ENCODE results near the gene NINL. TPM values are rescaled to one million over a fixed set of nuclear protein-coding genes. Genes with fewer than 3 reads are reported as not detected.

The NINL gene
- total RNA-seq, 2 experiments from 2014 or later: 2.5 to 2.8 TPM

GRCh38 chr20:25544734-25545133, 40.6 kb downstream of the NINL start:
- Mint-ChIP-seq H3K36me3 (ENCODE audit: low read depth) (no peaks in the 10 kb centered on the region), H3K27me3 (no peaks in the 10 kb centered on the region), H3K27ac (no peak overlapping the region), H3K9me3 (no peaks in the 10 kb centered on the region), H3K4me1 (no peaks in the 10 kb centered on the region), H3K4me3 (no peak overlapping the region)
- DNase-seq: no peak
- CTCF ChIA-PET: no interaction called here
- POLR2A ChIA-PET: no interaction called here

- POLR2A ChIA-PET: no interaction called here
- CTCF ChIA-PET: no interaction called here
- no peaks in the 10 kb centered on the region for H3K36me3 Mint-ChIP-seq (ENCODE audit: low read depth)
- no peak for DNase-seq
- no peaks in the 10 kb centered on the region for H3K4me1 Mint-ChIP-seq
- no peaks in the 10 kb centered on the region for H3K9me3 Mint-ChIP-seq
- H3K27me3 Mint-ChIP-seq: no peaks in the 10 kb centered on the region
- H3K27ac Mint-ChIP-seq: no peak overlapping the region
- no peak overlapping the region for H3K4me3 Mint-ChIP-seq
These were observed 41.0 kb downstream of the NINL start for GRCh38 chr20:25544311-25544710.

DNA sequence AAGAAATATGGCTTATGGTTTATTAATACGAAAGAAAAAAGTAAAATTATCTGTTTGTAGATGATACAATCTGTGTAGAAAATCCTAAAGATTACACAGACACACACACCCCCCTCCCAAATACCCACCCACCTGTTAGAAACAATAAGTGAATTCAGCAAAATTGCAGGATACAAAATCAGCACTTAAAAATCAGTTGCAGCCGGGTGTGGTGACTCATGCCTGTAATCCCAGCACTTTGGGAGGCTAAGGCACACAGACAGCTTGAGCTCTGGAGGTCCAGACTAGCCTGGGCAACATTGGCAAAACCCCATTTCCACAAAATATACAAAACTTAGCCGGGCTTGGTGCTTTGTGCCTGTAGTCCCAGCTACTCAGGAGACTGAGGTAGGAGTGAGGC, 42.3 kb downstream of the NINL start:
- Mint-ChIP-seq H3K27me3 (no peaks in the 10 kb centered on the region), H3K27ac (no peak overlapping the region), H3K9me3 (no peaks in the 10 kb centered on the region), H3K4me1 (no peaks in the 10 kb centered on the region), H3K36me3 (ENCODE audit: low read depth) (no peaks in the 10 kb centered on the region), H3K4me3 (no peak overlapping the region)
- ChIA-PET CTCF (no interaction called here), POLR2A (no interaction called here)
- no peak for DNase-seq

- Mint-ChIP-seq H3K27ac (no peak overlapping the region), H3K4me3 (no peak overlapping the region), H3K27me3 (no peaks in the 10 kb centered on the region), H3K4me1 (no peaks in the 10 kb centered on the region), H3K9me3 (no peaks in the 10 kb centered on the region), H3K36me3 (ENCODE audit: low read depth) (no peaks in the 10 kb centered on the region)
- no peak for DNase-seq
- ChIA-PET CTCF (no interaction called here), POLR2A (no interaction called here)
These were observed 43.7 kb downstream of the NINL start for GRCh38 chr20:25541676-25542075.

GRCh38 chr20:25539742-25540672, 45.3 kb downstream of the NINL start:
- H3K27me3 Mint-ChIP-seq: no peaks in the 10 kb centered on the region
- no peak for DNase-seq

GRCh38 chr20:25538838-25539665, 46.3 kb downstream of the NINL start:
- DNase-seq: no peak
- Mint-ChIP-seq H3K9me3 (no peaks in the 10 kb centered on the region), H3K4me1 (no peaks in the 10 kb centered on the region), H3K4me3 (no peak overlapping the region), H3K27ac (no peak overlapping the region), H3K27me3 (no peaks in the 10 kb centered on the region), H3K36me3 (ENCODE audit: low read depth) (no peaks in the 10 kb centered on the region)
- ChIA-PET CTCF (no interaction called here), POLR2A (no interaction called here)

More at GRCh38 chr20:25539742-25540672, 45.3 kb downstream of the NINL start:
- no peaks in the 10 kb centered on the region for H3K4me1 Mint-ChIP-seq
- no peaks in the 10 kb centered on the region for H3K9me3 Mint-ChIP-seq
- no peak overlapping the region for H3K4me3 Mint-ChIP-seq
- H3K27ac Mint-ChIP-seq: no peak overlapping the region
- H3K36me3 Mint-ChIP-seq (ENCODE audit: low read depth): no peaks in the 10 kb centered on the region
- CTCF ChIA-PET: no interaction called here
- POLR2A ChIA-PET: no interaction called here

DNA sequence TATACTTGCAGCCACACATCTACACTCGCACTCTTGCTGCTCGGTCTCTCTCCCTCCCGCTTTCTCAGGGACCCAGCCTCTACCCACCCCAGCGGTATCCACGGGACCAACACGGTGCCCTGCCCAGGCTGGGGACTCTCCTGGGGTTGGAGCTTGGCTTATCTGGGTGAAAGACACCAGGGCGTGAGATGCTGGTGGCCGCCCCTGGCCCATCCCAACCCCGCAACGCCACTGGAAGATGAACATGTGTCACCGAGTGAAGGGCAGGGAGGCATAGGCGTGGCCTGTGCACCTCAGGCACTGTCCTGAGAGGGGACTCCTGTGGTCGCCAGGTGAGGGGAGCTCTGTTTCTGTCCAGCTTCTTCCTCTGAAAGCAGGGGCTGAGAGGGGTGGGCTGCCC, 47.4 kb downstream of the NINL start:
- no peak overlapping the region for H3K4me3 Mint-ChIP-seq
- H3K36me3 Mint-ChIP-seq (ENCODE audit: low read depth): no peaks in the 10 kb centered on the region
- CTCF ChIA-PET: no interaction called here
- no peak overlapping the region for H3K27ac Mint-ChIP-seq
- DNase-seq: no peak
- no peaks in the 10 kb centered on the region for H3K27me3 Mint-ChIP-seq
- no peaks in the 10 kb centered on the region for H3K9me3 Mint-ChIP-seq
- POLR2A ChIA-PET: no interaction called here
- H3K4me1 Mint-ChIP-seq: no peaks in the 10 kb centered on the region

DNA sequence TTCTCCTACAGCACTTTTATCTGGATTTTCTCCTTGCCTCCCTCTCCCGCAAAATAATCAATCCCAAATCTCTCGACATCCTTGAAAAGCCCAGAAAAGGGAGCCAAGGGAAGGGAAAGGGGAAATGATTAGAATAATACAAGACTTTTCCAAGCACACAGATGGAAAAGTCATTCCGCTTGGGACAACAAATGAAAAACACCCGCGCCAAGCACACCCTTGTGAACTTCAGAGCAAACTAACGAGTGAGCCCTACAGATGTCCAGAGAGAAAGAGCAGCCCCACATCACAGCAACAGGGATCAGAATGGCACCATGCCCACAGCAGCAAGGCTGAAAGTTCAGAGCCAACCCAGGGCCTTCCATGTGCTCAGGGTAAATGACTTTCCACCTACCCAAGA, 49.6 kb downstream of the NINL start:
- Mint-ChIP-seq H3K27me3 (no peaks in the 10 kb centered on the region), H3K9me3 (peaks cover 2% of the 10 kb centered on the region), H3K4me1 (no peaks in the 10 kb centered on the region), H3K27ac (no peak overlapping the region), H3K36me3 (ENCODE audit: low read depth) (no peaks in the 10 kb centered on the region), H3K4me3 (no peak overlapping the region)
- no peak for DNase-seq
- ChIA-PET CTCF (no interaction called here), POLR2A (no interaction called here)

DNA sequence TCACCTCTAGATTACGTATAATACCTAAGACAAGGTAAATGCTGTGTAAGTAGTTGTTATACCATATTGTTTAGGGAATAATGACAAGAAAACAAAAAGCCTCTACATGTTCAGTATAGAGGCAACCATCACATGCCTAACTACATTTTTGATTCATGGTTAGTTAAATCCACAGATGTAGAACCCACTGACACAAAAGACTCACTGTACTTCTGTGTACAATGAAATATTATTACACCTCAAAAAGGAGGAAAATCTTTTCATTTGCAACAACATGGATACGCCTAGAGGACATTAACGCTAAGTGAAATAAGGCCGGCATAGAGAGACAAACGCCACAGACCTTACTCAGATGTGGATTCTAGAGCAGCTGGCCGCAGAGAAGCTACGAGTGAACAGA, 50.5 kb downstream of the NINL start:
- Mint-ChIP-seq H3K9me3 (peaks cover 2% of the 10 kb centered on the region), H3K27ac (no peak overlapping the region), H3K4me3 (no peak overlapping the region), H3K4me1 (no peaks in the 10 kb centered on the region), H3K27me3 (no peaks in the 10 kb centered on the region), H3K36me3 (ENCODE audit: low read depth) (no peaks in the 10 kb centered on the region)
- CTCF ChIA-PET: no interaction called here
- no peak for DNase-seq
- POLR2A ChIA-PET: no interaction called here

GRCh38 chr20:25533920-25534700, 51.2 kb downstream of the NINL start:
- no peaks in the 10 kb centered on the region for H3K27me3 Mint-ChIP-seq
- H3K4me3 Mint-ChIP-seq: no peak overlapping the region
- DNase-seq: no peak
- no peak overlapping the region for H3K27ac Mint-ChIP-seq
- no peaks in the 10 kb centered on the region for H3K36me3 Mint-ChIP-seq (ENCODE audit: low read depth)
- H3K9me3 Mint-ChIP-seq: peaks cover 2% of the 10 kb centered on the region
- H3K4me1 Mint-ChIP-seq: no peaks in the 10 kb centered on the region
- ChIA-PET CTCF (no interaction called here), POLR2A (no interaction called here)

DNA sequence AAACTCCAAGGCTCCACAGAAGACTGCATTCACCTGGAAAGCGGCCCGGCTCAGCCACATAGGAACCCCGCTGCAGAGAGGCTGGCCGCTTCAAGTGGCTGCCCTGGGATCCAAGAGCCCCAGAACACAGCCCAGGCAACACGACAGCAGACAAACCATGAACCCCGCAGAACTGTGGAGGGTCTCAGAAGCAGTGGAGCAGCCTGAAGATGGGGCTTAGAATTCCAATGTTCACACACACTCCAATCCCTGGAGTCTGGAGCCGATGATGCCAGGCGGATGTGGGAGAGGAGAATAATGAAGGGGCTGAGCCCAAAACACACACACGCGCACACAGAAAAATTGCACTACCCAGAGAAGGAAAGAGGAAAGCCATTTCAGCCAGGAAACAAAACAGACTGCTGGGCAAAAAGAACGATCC, 52.4 kb downstream of the NINL start:
- Mint-ChIP-seq H3K27me3 (no peaks in the 10 kb centered on the region), H3K4me3 (no peak overlapping the region), H3K9me3 (peaks cover 2% of the 10 kb centered on the region), H3K4me1 (no peaks in the 10 kb centered on the region), H3K36me3 (ENCODE audit: low read depth) (no peaks in the 10 kb centered on the region), H3K27ac (no peak overlapping the region)
- no peak for DNase-seq
- CTCF ChIA-PET: no interaction called here
- POLR2A ChIA-PET: no interaction called here

- H3K4me1 Mint-ChIP-seq: no peaks in the 10 kb centered on the region
- ChIA-PET POLR2A (no interaction called here), CTCF (no interaction called here)
- no peaks in the 10 kb centered on the region for H3K27me3 Mint-ChIP-seq
- no peak overlapping the region for H3K4me3 Mint-ChIP-seq
- no peak overlapping the region for H3K27ac Mint-ChIP-seq
- H3K9me3 Mint-ChIP-seq: peaks cover 2% of the 10 kb centered on the region
- no peaks in the 10 kb centered on the region for H3K36me3 Mint-ChIP-seq (ENCODE audit: low read depth)
- no peak for DNase-seq
These were observed 53.1 kb downstream of the NINL start for GRCh38 chr20:25532015-25532751.

Data from activated CD4-positive, alpha-beta memory T cell treated with anti-CD3 and anti-CD28 coated beads, Interleukin-2, amount 10 ng/mL, durations not matched to agents 7 days and 5 days (primary cell).